Tibial nerve (tissue), 4 donors: ENCODE data around the gene PLA2R1. TPM values are rescaled to one million over a fixed set of nuclear protein-coding genes. Genes with fewer than 3 reads are reported as not detected.

Source experiments
- DNase-seq, 2 donors: peaks; one replicate each; pipeline ENCODE4 v3.0.0-alpha.2; 2019; ENCODE audit warnings: low spot score in 2 of 2
- H3K27ac ChIP-seq, 4 donors: fragments of 200-600 bp; sonication (generic) in 3 of 4; one replicate each; pipeline ENCODE4 v1.5.1; 2017 to 2019; ENCODE audit warnings: mild to moderate bottlenecking in 1 of 4
- H3K27me3 ChIP-seq, 2 donors: fragments of 200-600 bp; sonication (generic) in 1 of 2; one replicate each; pipeline versions ENCODE4 v1.5.1 to v1.6.0; 2017 to 2019
- H3K36me3 ChIP-seq, 3 donors: fragments of 200-600 bp; sonication (generic); one replicate each; pipeline ENCODE4 v1.5.1; 2018 to 2019
- H3K4me1 ChIP-seq, 4 donors: fragments of 200-600 bp; sonication (generic) in 3 of 4; one replicate each; pipeline ENCODE4 v1.5.1; 2017 to 2019
- H3K4me3 ChIP-seq, 4 donors: fragments of 200-600 bp; sonication (generic) in 3 of 4; one replicate each; pipeline ENCODE4 v1.5.1; 2017 to 2019; ENCODE audit warnings: mild to moderate bottlenecking in 1 of 4, moderate library complexity in 1 of 4
- H3K9me3 ChIP-seq, 4 donors: fragments of 200-600 bp; sonication (generic) in 3 of 4; one replicate each; pipeline ENCODE4 v1.5.1; 2017 to 2019
- CTCF ChIP-seq, 5 experiments: fragments of 200-600 bp in 3 of 5; fragments of 450-650 bp in 2 of 5; sonication (generic) in 3 of 5; IDR thresholded peaks; one replicate each; pipeline ENCODE4 v1.5.1; 2016 to 2019; ENCODE audit warnings: antibody characterized with exemption in 5 of 5, mild to moderate bottlenecking in 3 of 5, moderate library complexity in 2 of 5
- EP300 ChIP-seq, 2 donors: sonication (generic); formaldehyde crosslinking; IDR thresholded peaks; one replicate each; pipeline ENCODE4 v1.6.1; 2017; ENCODE audit warnings: antibody characterized with exemption in 2 of 2, mild to moderate bottlenecking in 1 of 2
- POLR2A ChIP-seq, 2 donors: fragments of 450-650 bp; IDR thresholded peaks; one replicate each; pipeline ENCODE4 v1.6.1; 2017; ENCODE audit warnings: antibody characterized with exemption in 2 of 2, mild to moderate bottlenecking in 2 of 2, moderate library complexity in 2 of 2
- WGBS, 2 donors: methylation state at CpG; one replicate each; pipeline ENCODE4 v1.1.5; 2018; 5-methylcytosine and 5-hydroxymethylcytosine counted together
- total RNA-seq, 4 donors: library from RNA; depleted of rRNA; stranded (reverse); fragments of >200 nt; gene quantifications; one replicate each; pipeline ENCODE4 v1.1.0, GENCODE V29; 2016

The PLA2R1 gene
- total RNA-seq, 4 donors from 2014 or later, result 11.1 to 22.7 (median 18.6) TPM

DNA sequence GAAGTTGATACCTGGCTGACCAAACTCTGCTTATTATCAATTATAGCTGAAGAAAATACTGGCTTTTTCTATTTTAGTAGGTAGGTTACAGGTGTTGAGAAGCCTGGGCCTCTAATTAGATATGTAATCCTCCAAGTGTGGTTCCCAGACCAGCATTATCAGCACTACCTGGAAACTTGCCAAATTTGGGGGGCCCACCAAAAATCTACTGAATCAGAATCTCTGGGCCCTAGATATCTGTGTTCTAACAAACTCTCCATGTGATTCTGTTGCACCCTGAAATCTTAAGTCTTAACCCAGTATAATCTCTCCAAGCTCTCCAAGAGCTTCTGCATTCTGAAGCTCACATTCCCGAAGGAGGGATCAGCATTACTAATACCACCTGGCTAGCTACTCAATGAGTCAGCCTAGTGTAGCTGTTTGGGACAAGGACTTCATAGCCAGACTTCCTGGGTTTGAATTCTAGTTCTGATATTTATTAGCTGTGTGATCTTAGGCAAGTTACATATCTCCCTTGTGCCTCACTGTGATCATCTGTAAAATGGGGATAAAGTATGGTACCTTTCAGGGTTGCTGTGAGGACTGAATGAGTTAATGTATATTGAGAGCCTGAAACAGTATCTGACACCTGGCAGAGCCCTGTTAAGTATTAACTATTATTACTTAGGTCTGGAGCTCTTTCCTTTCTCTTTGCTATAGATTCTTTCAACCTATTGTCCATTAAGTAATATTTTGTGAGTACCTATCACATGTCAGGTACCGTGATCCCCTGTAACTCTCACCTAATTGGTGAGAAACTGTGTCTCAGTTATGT is 170.3 kb downstream of the PLA2R1 start:
- DNase-seq, result no peak
- no peaks in the 10 kb centered on the region for H3K9me3 ChIP-seq
- no peaks in the 10 kb centered on the region for H3K36me3 ChIP-seq
- H3K27ac ChIP-seq, result no peak overlapping the region
- H3K4me1 ChIP-seq, result no peaks in the 10 kb centered on the region
- no peaks in the 10 kb centered on the region for H3K27me3 ChIP-seq
- WGBS, 2 donors, result 81 to 100% methylated on average over 2 of the region's 2 CpGs
- no peak for TF ChIP-seq EP300 (IDR thresholded peaks at IDR 0.05)
- TF ChIP-seq CTCF (IDR thresholded peaks at IDR 0.05), result no peak
- TF ChIP-seq POLR2A (IDR thresholded peaks at IDR 0.05), result no peak
- H3K4me3 ChIP-seq, result no peak overlapping the region

GRCh38 chr2:159891267-159891588 is 171.2 kb downstream of the PLA2R1 start:
- Histone ChIP-seq H3K4me3 (no peak overlapping the region), H3K9me3 (no peaks in the 10 kb centered on the region), H3K36me3 (no peaks in the 10 kb centered on the region), H3K4me1 (no peaks in the 10 kb centered on the region), H3K27me3 (no peaks in the 10 kb centered on the region), H3K27ac (no peak overlapping the region)
- no peak for TF ChIP-seq POLR2A (IDR thresholded peaks at IDR 0.05)
- TF ChIP-seq CTCF (IDR thresholded peaks at IDR 0.05), result no peak
- no peak for TF ChIP-seq EP300 (IDR thresholded peaks at IDR 0.05)
- DNase-seq, result no peak

GRCh38 chr2:159890551-159891266 is 171.7 kb downstream of the PLA2R1 start:
- H3K9me3 ChIP-seq, result no peaks in the 10 kb centered on the region
- H3K27me3 ChIP-seq, result no peaks in the 10 kb centered on the region
- DNase-seq, result no peak
- no peaks in the 10 kb centered on the region for H3K4me1 ChIP-seq
- no peak overlapping the region for H3K27ac ChIP-seq
- H3K36me3 ChIP-seq, result no peaks in the 10 kb centered on the region
- WGBS, 2 donors, result 94 to 100% methylated on average over 1 of the region's 1 CpG
- no peak for TF ChIP-seq POLR2A (IDR thresholded peaks at IDR 0.05)
- TF ChIP-seq EP300 (IDR thresholded peaks at IDR 0.05), result no peak
- no peak for TF ChIP-seq CTCF (IDR thresholded peaks at IDR 0.05)
- H3K4me3 ChIP-seq, result no peak overlapping the region

GRCh38 chr2:159882130-159882745 is 180.2 kb downstream of the PLA2R1 start:
- no peak overlapping the region for H3K4me3 ChIP-seq
- H3K4me1 ChIP-seq, result no peaks in the 10 kb centered on the region
- H3K27ac ChIP-seq, result no peak overlapping the region
- no peaks in the 10 kb centered on the region for H3K9me3 ChIP-seq
- DNase-seq, result no peak
- 71 to 87% methylated on average over 5 of the region's 5 CpGs for WGBS, 2 donors
- peaks cover 0 to 6% (median 0%) of the 10 kb centered on the region in 3 donors for H3K36me3 ChIP-seq
- TF ChIP-seq EP300 (IDR thresholded peaks at IDR 0.05) (no peak), CTCF (IDR thresholded peaks at IDR 0.05) (no peak), POLR2A (IDR thresholded peaks at IDR 0.05) (no peak)
- no peaks in the 10 kb centered on the region for H3K27me3 ChIP-seq

Other genes with a start within 250 kb of the PLA2R1 start
- 1 to 10 TPM; 1.3 to 5.7 (median 2.8) TPM for gene LY75, start 157.9 kb downstream of the PLA2R1 start, total RNA-seq
- gene ITGB6, start 137.7 kb upstream of the PLA2R1 start, total RNA-seq, result not detected